Measurements from ENCODE around the gene HNRNPR. TPM values are rescaled to one million over a fixed set of nuclear protein-coding genes. Genes with fewer than 3 reads are reported as not detected.

The HNRNPR gene
- total RNA-seq, 1 donor: 70.6 TPM

DNA sequence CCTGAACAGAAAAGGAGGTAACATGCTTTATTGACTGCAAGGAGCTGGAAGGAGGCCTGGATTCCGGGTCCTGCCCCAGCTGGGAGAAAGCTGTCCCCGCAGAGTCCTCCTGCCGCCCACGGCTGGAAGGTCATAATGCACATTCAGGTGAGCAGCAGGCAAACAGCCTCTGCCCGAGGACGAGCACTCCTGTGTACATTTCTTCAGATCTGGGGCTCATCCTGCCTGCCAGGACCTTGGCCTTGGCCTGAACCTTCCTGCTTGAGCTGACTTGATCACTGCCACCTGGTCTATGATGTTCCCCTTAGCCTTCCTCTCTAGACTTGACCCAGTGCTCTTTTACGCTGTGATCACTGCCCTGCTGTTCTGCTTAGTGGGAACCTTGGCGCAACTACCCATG is 43.4 kb upstream of the HNRNPR start:
- TF ChIP-seq, protein P1, sequence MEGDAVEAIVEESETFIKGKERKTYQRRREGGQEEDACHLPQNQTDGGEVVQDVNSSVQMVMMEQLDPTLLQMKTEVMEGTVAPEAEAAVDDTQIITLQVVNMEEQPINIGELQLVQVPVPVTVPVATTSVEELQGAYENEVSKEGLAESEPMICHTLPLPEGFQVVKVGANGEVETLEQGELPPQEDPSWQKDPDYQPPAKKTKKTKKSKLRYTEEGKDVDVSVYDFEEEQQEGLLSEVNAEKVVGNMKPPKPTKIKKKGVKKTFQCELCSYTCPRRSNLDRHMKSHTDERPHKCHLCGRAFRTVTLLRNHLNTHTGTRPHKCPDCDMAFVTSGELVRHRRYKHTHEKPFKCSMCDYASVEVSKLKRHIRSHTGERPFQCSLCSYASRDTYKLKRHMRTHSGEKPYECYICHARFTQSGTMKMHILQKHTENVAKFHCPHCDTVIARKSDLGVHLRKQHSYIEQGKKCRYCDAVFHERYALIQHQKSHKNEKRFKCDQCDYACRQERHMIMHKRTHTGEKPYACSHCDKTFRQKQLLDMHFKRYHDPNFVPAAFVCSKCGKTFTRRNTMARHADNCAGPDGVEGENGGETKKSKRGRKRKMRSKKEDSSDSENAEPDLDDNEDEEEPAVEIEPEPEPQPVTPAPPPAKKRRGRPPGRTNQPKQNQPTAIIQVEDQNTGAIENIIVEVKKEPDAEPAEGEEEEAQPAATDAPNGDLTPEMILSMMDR (IDR thresholded peaks at IDR 0.05; ENCODE audit: extremely low read depth, low read depth, low read length): no peak

DNA sequence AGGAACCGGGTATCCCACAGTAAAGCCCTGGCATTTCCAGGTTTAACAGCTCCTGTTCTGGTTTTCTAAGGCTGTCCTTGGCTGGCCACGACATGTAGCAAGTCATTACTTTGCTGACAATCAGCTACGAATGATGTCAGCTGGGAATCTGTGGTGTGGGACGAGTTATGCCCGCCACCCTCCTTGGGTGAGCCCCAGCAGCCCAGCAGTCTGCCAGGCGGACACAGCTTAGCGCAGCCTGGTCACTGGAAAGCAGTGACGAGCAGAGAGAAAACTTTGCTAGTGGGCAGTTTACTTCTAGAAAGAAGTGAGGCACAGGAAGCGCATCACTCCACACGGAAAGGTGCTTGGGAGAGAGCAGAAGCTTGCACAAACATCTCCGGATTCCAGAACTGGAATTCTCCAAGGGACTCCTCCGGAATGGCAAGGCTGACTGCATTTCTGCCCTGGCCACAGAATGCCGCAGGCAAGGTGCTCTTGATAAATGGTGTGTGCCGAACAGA is 41.1 kb upstream of the HNRNPR start:
- H3K4me3 ChIP-seq (ENCODE audit: insufficient read depth, low read length): no peak overlapping the region
- no peaks in the 10 kb centered on the region for H4K20me1 ChIP-seq (ENCODE audit: insufficient read depth, low read length)
- H3K27me3 ChIP-seq (ENCODE audit: insufficient read depth, low read length): no peaks in the 10 kb centered on the region
- H3K4me2 ChIP-seq (ENCODE audit: insufficient read depth, low read length): no peak overlapping the region
- H3K9me3 ChIP-seq (ENCODE audit: low read depth, low read length): no peaks in the 10 kb centered on the region
- peak overlapping the region; percentile 31 for H3K27ac ChIP-seq (ENCODE audit: low read depth, low read length)
- no peak for DNase-seq (ENCODE audit: insufficient read length, low spot score, missing footprints)
- no peaks in the 10 kb centered on the region for H3K36me3 ChIP-seq (ENCODE audit: insufficient read depth, low read length)
- peaks cover 4% of the 10 kb centered on the region for H3K4me1 ChIP-seq (ENCODE audit: insufficient read depth, low read length)
- no peak overlapping the region for H2AFZ ChIP-seq (ENCODE audit: low read length)
- TF ChIP-seq, protein P1 (IDR thresholded peaks at IDR 0.05; ENCODE audit: extremely low read depth, low read depth, low read length): no peak
- no peaks in the 10 kb centered on the region for H3K79me2 ChIP-seq (ENCODE audit: insufficient read depth, low read length)

More for the DNA sequence above, 43.4 kb upstream of the HNRNPR start:
- H3K36me3 ChIP-seq (ENCODE audit: insufficient read depth, low read length): no peaks in the 10 kb centered on the region
- H3K9me3 ChIP-seq (ENCODE audit: low read depth, low read length): no peaks in the 10 kb centered on the region
- H3K4me2 ChIP-seq (ENCODE audit: insufficient read depth, low read length): no peak overlapping the region
- DNase-seq (ENCODE audit: insufficient read length, low spot score, missing footprints): no peak
- H3K27me3 ChIP-seq (ENCODE audit: insufficient read depth, low read length): no peaks in the 10 kb centered on the region
- H3K79me2 ChIP-seq (ENCODE audit: insufficient read depth, low read length): no peaks in the 10 kb centered on the region
- H3K4me1 ChIP-seq (ENCODE audit: insufficient read depth, low read length): peaks cover 4% of the 10 kb centered on the region
- no peak overlapping the region for H2AFZ ChIP-seq (ENCODE audit: low read length)
- H4K20me1 ChIP-seq (ENCODE audit: insufficient read depth, low read length): no peaks in the 10 kb centered on the region
- H3K4me3 ChIP-seq (ENCODE audit: insufficient read depth, low read length): no peak overlapping the region
- no peak overlapping the region for H3K27ac ChIP-seq (ENCODE audit: low read depth, low read length)

DNA sequence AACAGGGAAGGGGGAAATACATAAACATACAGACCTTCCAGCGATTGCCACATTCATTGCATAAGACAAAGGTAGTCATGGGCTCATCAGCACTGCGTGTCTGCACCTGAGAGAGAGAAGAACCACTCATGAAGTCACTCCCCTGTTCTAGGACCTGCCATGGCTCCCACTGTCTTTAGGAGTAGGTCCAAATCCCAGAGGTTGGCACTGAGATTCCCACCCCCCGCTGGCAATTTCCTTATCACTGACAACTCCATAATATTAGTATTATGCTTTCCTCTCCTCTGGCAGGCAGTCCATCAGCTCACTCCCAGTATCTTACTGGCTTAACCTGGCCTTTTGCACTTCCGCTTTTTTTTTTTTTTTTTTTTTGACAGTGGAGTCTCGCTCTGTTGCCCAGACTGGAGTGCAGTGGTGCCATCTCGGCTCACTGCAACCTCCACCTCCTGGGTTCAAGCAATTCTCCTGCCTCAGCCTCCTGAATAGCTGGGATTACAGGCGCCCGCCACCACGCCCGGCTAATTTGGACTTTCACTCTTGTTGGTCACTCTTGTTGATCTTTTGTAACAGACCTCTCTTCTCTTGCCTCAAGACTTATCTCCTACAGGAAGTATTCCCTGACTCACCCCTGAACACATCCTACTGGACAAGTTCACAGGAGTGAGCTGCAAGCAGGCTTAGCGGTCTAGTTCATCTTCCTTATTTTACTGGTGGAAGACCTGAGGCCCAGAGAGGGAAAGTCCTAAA is 40.4 kb upstream of the HNRNPR start:
- H3K27ac ChIP-seq (ENCODE audit: low read depth, low read length): peak overlapping the region; percentile 31
- no peaks in the 10 kb centered on the region for H3K9me3 ChIP-seq (ENCODE audit: low read depth, low read length)
- no peak overlapping the region for H3K4me3 ChIP-seq (ENCODE audit: insufficient read depth, low read length)
- no peaks in the 10 kb centered on the region for H4K20me1 ChIP-seq (ENCODE audit: insufficient read depth, low read length)
- no peak overlapping the region for H2AFZ ChIP-seq (ENCODE audit: low read length)
- DNase-seq (ENCODE audit: insufficient read length, low spot score, missing footprints): peak; percentile 92
- TF ChIP-seq, protein P1 (IDR thresholded peaks at IDR 0.05; ENCODE audit: extremely low read depth, low read depth, low read length): no peak
- peaks cover 4% of the 10 kb centered on the region for H3K4me1 ChIP-seq (ENCODE audit: insufficient read depth, low read length)
- no peaks in the 10 kb centered on the region for H3K79me2 ChIP-seq (ENCODE audit: insufficient read depth, low read length)
- no peak overlapping the region for H3K4me2 ChIP-seq (ENCODE audit: insufficient read depth, low read length)
- no peaks in the 10 kb centered on the region for H3K27me3 ChIP-seq (ENCODE audit: insufficient read depth, low read length)
- H3K36me3 ChIP-seq (ENCODE audit: insufficient read depth, low read length): no peaks in the 10 kb centered on the region

DNA sequence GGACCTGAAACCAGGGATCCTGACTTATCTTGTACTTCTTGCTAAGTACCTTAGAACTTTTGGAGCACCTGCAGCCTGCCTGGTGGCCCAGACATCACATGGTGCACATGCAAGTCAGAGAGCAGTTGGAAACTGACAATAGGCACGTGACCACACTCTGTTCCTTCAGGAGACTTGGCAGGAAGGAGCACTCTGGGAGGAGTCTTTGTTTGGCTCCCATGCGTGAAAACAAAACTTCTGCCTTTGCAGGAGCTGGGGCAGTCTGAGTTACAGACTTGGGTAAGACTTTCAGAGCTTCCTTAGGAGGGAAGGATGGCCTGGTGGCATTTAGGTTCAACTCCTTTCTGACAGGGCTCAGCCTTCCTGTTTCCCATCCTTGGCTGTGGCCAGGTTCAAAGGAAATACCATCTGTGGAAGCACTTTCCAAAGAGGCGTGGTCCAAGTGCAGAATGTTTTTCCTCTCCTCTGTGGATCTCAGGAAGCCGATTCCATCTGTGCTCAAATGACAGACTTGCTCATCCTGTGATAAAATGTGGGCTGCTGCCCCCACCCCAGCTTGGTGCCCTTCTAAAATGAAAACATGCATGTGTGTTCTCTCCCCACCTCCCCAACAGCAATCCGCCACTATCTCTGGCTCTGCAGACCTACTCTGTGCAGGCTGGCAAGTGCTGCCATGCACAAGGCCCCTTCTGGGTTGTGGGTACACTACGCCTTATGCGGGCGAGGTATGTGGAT is 39.7 kb upstream of the HNRNPR start:
- Histone ChIP-seq H4K20me1 (ENCODE audit: insufficient read depth, low read length) (no peaks in the 10 kb centered on the region), H3K4me3 (ENCODE audit: insufficient read depth, low read length) (no peak overlapping the region), H3K79me2 (ENCODE audit: insufficient read depth, low read length) (no peaks in the 10 kb centered on the region), H3K4me2 (ENCODE audit: insufficient read depth, low read length) (no peak overlapping the region), H3K9me3 (ENCODE audit: low read depth, low read length) (no peaks in the 10 kb centered on the region), H3K27ac (ENCODE audit: low read depth, low read length) (no peak overlapping the region), H3K27me3 (ENCODE audit: insufficient read depth, low read length) (no peaks in the 10 kb centered on the region), H3K36me3 (ENCODE audit: insufficient read depth, low read length) (no peaks in the 10 kb centered on the region), H2AFZ (ENCODE audit: low read length) (no peak overlapping the region), H3K4me1 (ENCODE audit: insufficient read depth, low read length) (peaks cover 4% of the 10 kb centered on the region)
- DNase-seq (ENCODE audit: insufficient read length, low spot score, missing footprints): peak; percentile 38
- TF ChIP-seq, protein P1 (IDR thresholded peaks at IDR 0.05; ENCODE audit: extremely low read depth, low read depth, low read length): no peak

Data from osteoblast (primary cell).